Stimulated activated CD8-positive, alpha-beta memory T cell treated with anti-CD3 and anti-CD28 coated beads, Interleukin-2, amount 100 ng/mL, for 1 hour (primary cell): ENCODE measurements around the gene C16orf86.
"Not testable (repeated sequence)": the region's sequence is repeated elsewhere in the genome, so short reads cannot be mapped to it uniquely, and the experiment has no call there.

ENCODE experiments used
- DNase-seq, 2 donors: peaks; one replicate each; pipeline ENCODE4 v3.0.0-alpha.2; 2020; ENCODE audit warnings: low read depth in 2 of 2

C16orf86 gene

DNA sequence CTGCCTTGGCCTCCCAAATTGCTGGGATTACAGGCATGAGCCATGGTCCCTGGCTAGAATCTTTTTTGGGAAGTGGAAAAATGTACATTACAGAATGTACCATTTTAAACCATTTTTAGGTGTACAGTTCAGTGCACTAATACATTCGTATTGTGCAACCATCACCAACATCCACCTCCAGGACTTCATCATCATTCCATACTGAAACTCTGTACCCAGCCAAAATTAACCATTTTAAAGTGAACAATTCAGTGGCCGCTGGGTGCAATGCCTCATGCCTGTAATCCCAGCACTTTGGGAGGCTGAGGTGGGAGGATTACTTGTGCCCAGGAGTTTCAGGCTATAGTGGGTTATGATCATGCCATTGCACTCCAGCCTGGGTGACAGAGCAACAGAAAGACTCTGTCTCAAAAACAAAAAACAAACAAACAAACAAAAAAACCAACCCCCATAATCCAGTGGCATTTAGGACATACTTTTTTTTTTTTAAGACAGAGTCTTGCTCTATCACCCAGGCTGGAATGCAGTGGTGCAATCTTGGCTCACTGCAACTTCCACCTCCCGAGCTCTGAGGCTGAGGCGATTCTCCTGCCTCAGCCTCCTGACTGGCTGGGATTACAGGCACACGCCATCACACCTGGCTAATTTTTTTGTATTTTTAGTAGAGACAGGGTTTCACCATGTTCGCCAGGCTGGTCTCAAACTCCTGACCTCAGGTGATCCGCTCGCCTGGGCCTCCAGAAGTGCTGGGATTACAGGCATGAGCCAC is 27.1 kb downstream of the C16orf86 start:
- DNase-seq: not testable (repeated sequence)

DNA sequence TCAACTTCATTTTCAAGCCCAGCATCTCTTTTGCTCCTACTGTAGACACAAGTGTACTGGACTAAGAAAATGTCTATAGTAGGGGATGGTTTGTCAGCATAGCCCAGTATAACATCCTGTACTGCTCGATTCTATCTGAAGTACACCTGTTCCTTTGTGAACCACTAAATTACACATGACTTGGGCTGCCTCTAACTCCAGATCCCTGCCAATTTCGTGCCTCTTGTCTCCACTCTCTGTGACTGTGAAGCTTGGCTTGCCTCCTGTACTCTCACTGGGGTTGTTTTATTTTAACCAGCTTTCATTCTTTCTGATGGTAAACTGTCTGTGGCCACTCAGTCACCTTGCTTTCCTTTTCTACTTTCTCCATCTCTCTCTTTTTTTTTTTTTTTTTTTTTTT is 28.0 kb downstream of the C16orf86 start:
- DNase-seq: no peak

DNA sequence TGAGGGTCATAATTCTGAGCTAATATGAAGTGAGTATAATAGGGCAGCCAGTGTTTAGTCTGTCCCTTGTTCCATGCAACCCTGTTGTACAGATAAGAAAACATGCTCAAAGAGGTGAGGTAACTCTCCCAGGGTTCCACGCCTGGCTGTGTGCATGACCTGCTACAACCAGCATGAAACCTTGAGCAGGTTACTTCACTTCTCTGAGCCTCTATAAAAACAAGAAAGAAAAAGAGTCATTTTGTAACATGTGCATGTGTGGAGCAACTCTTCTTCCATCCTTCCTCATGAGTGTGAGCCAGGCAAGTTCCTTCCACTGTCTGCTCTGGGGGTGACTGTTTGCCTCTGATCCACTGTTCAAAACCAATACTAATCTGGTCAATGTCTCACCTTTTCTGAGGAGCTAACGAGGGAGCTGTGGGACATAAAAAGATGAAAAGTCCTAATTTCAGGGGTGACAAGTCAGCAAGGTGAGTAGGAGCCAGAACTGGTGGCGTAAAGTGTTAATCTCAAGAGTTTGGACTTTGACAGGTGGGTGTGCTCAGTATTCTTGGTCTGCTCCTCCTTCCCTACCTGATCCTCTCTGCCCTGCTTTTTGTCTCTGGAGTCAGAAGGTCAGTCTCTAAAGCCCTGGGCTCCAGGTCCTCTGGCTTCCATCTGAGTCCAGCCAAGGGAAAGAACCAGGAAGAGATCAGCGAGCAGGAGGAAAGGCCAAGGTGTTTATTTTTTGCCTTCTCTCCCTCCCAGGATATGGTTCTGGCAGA is 31.0 kb downstream of the C16orf86 start:
- no peak for DNase-seq

DNA sequence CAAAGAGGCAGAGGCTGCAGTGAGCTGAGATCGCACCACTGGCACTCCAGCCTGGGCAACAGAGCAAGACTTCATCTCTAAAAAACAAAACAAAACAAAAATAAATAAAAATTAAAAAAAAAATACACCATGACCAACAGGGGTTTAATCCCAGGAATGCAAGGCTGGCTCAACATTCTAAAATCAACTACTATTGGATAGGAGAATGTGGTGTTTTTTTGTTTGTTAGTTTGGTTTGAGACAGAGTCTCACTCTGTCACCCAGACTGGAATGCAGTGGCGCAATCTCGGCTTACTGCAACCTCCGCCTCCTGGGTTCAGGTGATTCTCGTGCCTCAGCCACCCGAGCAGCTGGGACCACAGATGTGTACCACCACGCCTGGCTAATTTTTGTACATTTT is 32.7 kb downstream of the C16orf86 start:
- DNase-seq: no peak

DNA sequence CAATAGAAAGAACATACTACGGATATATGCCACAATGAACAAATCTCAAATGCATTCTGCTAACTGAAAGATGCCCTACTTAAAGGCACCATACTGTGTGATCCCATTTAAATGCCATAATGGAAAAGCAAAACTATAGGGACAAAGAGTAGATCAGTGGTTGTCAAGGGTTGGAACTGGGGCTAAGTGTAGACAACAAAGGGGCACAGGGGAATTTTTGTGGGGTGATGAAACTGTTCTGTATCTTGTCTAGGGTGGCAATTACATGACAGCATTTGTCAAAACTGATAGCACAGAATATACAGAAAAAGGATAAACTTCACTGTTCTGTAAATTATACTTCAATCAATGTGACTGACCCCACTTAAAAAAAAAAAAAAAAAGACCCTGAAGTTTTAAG is 34.8 kb downstream of the C16orf86 start:
- DNase-seq: no peak

DNA sequence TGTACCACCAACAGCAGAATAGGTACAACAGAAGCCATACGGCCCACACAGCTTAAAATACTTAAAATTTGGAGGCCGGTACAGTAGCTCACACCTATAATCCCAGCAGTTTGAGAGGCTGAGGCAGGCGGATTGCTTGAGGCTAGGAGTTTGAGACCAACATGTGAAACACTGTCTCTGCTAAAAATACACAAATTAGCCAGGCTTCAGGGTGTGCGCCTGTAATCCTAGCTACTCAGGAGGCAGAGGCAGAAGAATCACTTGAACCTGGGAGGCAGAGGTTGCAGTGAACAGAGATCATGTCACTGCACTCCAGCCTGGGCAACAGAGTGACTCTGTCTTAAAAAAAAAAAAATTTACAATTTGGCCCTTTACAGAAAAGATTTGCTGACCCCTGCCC is 35.5 kb downstream of the C16orf86 start:
- no peak for DNase-seq

DNA sequence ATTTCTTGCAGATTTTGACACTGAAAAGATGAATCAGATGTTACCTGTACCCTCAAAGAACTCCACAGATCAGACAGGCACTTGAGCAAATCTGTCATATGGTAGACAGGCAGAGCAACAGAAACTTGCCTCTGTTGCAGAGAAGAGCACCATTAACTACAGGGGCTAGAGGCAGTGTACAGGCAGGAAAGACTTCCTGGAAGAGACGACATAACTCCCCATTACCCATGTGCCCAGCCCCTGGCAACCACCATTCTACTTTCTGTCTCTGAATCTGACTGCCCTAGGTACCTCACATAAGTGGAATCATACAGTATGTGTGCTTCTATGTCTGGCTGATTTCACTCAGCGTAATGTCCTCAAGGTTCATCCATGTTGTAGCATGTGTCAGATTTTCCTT is 37.0 kb downstream of the C16orf86 start:
- DNase-seq: no peak

DNA sequence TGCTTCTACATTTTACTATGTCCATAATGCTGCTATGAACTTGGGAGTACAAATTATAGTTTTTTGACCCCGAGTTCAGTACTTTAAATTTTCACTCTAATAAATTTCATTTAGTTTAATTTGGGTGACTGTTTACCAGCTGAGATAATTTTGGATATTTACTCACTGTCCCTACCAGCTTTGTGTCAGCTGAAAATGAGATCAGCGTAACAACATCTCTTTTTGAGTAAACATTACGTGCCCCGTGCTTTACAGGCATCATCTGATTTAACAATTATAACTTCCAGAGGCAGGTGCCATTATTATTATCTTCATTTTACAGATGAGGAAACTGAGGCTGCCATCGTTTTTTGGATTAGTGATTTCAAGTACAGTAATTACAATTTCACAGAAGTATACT is 37.5 kb downstream of the C16orf86 start:
- DNase-seq: no peak

DNA sequence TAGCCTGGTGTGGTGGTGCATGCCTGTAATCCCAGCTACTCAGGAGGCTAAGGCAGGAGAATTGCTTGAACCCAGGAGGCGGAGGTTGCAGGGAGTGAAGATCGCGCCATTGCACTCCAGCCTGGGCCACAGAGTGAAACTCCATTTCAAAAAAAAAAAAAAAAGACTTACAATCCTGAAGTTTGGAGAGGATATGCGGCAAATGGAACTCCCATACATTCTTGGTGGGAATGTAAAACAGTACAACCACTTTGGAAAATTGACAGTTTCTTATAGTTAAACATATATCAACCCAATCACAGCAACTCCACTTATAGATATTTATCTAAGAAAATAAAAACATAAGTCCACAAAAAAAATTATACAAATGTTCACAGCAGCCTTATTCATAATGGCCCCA is 40.6 kb downstream of the C16orf86 start:
- no peak for DNase-seq

DNA sequence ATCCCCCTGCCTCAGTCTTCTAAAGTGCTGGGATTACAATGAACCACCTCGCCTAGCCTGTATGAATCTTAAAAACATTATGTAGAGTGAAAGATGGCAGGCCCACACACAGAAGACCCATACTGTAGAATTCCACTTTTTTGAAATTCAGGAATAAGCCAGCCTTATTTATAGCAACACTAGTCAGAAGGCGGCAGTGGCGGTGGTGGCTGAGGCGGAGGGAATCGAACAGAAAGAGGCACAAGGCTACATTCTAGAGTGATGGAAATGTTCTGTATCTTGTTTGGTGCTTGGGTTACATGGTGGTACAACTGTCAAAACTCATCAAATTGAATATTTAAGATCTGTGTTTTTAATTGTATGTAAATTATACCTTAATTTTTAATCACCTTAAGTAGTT is 41.2 kb downstream of the C16orf86 start:
- DNase-seq: no peak

DNA sequence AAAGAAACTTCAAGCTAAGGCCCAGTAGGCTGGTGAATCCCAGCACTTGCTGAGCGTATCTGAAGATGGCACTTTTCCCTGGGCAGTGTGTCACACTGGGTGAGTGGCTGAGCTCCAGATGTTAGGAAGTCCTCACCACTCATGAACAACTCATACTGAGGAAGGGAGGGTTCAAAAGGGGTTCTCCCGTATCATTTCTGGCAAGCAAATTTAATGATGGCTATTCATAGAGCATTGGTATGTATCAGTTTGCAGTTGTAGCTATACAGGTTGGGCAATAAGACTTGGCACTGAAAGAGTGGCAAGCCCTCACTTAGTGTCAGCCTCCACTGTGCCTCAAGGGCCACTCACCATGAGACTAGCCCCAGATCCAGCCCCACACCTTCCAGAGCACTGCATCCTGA is 41.8 kb downstream of the C16orf86 start:
- no peak for DNase-seq

DNA sequence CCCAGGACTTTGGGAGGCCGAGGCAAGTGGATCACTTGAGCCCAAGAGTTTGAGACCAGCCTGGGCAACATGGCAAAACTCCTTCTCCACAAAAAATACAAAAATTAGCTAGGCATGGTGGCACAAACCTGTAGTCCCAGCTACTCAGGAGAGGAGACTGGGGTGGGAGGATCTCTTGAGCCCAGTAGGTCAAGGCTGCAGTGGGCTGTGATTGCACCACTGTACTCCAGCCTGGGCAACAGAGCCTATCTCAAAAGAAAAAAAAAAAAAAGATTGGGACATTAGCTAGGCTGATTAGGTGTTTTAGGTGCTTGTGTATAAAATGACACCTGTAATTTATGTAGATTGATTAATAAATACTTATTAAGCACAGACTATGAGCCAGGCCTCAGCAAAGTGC is 42.4 kb downstream of the C16orf86 start:
- DNase-seq: no peak

DNA sequence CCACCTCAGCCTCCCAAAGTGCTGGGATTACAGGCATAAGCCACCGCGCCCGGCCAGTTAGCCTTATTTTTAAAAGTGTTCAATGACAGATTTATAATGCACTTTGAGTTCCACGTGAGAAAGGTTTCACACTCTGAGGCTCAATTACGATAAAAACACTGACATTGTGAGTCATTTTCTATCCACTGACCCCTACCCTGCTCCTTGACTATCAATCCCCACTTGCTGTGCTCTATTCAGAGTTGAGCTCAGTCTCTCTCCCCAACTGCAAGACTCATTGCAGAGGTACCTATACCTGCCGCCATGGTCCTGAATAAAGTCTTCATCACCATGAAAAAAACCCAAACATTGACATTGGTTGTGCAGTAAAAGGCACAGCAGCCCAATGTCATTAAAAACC is 44.0 kb downstream of the C16orf86 start:
- DNase-seq: no peak

DNA sequence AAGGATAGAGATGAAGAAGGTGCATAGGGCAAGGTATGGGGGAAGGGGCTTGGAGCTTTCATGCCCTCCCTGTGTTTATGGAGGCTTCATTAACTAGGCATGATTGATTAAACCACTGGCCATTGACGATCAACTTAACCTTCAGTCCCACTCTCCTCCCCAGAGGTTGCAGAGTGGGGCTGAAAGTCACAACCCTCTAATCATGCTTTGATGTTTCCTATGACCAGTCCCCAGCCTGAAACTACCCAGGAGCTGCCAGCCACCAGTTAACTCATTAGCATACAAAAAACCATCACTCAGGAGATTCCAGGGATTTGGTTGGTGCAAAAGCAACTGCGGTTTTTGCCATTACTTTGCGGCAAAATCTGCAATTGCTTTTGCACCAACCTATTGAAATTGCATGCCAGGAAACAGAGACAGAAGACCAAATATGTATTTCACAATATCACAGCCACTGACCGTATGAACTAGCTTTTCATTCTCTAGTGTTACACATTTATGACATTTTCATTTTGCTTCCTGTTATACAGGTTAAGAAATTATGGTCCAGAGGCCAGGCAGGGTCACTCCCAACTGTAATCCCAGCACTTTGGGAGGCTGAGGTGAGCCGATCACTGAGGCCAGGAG is 47.1 kb downstream of the C16orf86 start:
- no peak for DNase-seq

DNA sequence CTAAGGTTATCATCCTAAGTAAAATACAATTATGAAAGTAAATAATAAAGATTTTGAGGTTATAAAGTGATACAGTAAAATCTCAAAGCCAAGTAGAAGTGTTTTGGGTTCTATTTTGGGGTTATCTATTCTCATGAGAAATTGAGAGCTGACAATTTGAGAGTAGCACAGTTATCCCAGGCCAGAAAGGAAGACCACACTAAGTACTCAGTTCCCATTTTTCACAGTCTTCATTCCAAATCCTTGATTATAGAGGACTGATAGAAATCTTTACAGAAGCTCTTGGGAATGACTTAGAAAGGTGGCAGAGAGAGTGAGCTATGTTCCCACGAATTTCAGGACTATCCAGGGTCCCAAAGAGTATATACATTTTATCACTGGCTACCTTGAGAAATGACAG is 47.9 kb downstream of the C16orf86 start:
- no peak for DNase-seq

DNA sequence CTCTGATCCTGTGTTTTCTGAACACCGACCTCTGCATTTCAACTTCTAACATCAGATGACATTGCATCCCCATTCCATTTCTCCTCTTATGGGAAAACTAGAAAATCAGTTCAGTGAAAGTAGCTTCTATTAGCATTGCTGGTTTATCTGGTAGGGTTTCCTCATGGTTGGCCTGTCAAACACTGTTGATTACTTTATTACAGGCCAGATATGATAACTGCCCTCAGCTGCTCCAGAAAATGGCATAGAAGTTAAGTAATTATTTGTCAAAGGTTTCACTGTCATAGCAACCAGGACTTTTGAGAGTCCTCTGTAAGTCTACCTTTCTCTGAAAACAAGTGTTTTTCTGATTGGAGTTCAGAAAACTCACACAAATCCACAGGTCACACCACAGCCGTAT is 49.5 kb downstream of the C16orf86 start:
- no peak for DNase-seq
